IPS-NIHi11 (cell line): ENCODE data around the gene KLF16.
"Not testable (repeated sequence)": the region's sequence is repeated elsewhere in the genome, so short reads cannot be mapped to it uniquely, and the experiment has no call there.

Experiments
- DNase-seq: peaks from one replicate; pipeline ENCODE4 v3.0.0; 2012; ENCODE audit warnings: mixed read lengths, low spot score

KLF16 gene

DNA sequence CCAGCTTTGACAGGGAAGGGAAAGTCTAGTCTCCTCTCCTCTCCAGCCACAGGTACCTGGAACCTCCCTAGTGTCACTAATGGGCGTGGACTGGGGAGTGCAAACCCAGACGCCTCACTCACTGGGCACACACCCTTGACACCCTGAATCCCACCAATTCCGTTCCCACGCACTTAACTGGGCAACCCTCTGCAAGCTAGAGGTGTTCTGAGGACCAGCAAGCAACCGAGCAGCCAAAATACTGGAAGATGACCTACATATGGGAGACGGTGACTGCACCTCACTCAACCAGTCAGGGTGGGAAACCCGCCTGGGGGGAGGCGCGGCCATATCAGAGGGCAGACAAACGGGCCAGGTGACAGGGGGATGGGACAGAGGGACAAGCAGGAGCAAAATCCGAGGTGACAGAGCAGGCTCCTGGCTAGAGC is 20.9 kb upstream of the KLF16 start:
- DNase-seq = no peak

GRCh38 chr19:1883784-1884183 is 20.4 kb upstream of the KLF16 start:
- DNase-seq = no peak

GRCh38 chr19:1882786-1883692 is 19.7 kb upstream of the KLF16 start:
- DNase-seq = no peak

- DNase-seq = no peak
These were observed 18.9 kb upstream of the KLF16 start for GRCh38 chr19:1882089-1882785.

GRCh38 chr19:1881393-1882088 is 18.2 kb upstream of the KLF16 start:
- not testable (repeated sequence) for DNase-seq

- DNase-seq = no peak
These were observed 17.4 kb upstream of the KLF16 start for GRCh38 chr19:1880611-1881392.

DNA sequence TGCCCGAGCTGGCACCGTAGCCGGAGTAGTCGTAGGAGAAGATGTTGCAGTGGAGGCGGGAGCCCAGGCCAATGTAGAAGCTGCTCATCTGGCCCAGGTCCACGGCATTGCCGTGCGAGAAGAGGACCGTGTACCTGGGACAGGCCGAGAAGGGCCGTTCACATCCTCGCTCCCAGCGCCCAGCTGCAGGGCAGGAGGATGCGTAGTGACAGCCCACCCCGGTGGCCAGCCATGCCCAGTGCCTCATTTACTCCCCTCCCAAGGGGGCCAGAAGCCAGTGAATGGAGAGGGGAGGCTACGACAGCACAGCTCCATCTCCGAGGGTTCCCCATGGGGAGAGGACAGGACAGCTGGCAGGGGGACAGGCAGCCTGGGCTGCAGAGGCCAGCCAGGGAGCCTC is 16.6 kb upstream of the KLF16 start:
- not testable (repeated sequence) for DNase-seq

DNA sequence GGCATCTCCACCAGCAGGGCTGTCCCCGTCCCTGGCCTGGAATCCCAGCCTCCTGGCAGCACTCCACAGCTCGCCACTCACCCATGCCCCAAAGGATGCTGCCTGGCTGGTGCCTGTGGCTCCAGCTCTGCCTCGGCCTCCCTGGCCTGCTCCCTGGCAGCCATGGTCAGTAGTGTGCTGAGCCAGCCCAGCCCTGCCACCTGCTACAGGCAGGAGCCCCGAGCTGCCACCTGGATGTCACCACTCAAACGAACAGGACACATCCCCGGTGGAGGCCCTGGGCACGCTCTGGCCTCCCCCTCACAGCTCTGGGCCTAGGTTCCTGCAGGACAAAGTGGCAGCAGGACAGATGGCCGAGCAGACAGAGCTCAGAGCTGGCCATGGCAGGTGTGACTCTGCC is 15.2 kb upstream of the KLF16 start:
- not testable (repeated sequence) for DNase-seq

DNA sequence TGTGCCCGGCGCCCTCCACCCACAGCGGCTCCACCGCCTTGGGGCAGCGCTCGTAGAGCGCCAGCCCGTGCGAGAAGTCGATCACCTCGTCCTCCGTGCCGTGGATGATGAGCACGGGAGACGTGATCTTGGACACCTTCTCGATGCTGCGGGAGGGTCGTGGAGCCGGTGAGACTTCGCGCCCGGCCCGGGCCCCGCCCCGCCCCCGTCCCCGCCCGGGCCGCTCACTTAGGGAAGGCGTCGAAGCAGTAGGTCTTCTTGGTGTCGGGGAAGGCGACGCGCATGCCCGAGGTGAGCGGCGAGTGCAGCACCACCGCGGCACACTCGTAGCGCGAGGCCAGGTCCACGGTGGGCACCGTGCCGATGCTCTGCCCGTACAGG is 13.9 kb upstream of the KLF16 start:
- DNase-seq = not testable (repeated sequence)

DNA sequence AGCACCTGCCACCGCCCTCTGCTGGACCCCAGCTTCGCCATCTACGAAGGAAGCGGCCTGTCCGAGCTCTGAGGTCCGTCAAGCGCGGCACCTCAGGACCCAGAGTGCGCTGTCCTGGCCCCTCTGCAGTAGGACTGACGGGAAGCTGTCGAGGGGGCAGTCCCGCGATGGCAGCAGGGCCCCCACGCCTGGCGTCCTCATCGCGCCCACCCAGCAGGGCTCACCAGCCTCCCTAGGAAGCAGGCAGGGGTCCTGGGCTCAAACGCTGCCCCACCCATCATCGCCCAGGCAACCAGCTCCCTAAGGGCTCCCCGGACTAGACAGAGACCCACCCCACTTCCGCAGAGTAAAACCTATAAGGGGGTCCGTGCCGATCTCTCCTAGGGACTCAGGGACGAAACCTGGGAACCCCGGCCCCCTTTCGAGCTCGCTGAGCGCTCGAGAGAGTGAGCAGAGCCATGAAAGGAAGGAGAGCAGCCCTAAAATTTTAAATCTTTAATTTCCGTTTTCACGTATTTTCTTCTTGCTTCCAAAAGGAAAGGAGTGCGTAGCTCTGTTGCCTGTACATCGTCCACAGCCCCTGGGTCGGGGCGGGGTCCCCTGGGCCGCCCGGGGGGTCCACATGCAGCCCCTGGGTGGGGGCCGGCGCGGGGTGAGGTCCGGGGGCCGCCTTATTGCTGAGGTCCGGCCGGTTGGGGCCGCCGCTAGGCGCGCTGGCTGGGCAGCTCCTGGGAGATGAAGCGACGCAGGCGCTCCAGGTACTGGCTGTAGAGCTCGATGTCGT is 13.3 kb upstream of the KLF16 start:
- DNase-seq = peak; percentile 61

DNA sequence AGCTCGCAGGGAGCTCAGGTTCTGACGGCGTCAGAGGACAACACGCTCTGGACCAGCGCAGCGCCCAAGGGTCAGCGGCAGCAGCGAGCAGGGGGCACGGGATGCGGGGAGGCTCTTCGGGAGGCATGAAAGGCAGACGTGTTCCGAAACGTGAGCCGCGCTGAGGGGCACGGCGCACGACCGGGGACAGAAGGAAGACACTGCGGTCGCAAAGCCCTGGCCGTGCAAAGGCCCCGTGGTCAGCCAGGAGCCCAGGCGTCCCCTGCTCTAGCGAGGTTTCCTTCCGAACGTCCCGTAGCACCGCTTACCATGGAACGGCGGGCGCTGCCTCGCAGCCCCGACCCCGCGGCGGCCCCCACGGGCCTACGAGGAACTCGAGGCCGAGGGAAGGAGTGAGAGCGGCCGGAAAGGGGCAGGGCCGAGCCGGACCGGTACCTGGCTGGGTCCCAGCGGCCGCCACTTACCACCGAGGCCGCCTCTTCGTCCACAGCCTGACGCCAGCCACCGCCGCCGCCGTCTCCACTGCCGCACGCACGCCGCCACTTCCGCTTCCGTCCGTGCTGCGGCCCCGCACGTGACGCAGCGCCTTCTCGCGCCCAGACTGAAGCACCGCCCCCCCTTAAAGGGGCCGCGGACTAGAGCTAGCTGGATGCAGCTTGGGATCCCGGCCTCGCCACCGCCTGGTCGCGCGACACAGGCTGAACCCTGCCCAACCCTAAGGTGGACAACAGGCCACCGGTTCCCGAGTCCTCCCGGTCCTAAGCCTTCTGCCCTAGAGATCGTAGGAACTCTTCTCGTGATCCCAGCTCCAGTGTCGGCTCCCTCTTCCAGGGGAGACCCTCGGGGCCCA is 12.5 kb upstream of the KLF16 start:
- DNase-seq = peak; percentile 91

DNA sequence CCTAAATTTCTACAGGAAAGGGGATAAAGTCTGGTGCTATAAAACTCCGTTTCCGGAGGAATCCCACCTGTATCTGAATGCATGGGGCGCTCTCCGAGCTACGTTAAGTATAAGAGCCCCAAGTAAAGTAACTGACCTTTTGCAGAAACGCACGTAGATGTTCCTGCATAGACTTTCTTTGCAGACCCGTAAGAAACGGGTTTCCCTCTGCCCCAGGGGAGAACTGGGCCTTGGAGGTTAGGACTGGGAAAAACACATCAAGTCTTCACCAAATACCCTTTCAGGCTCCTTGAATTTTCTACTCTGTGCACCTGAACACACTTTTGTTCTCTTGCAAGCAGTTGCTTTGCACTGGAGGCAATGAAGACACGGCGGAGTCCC is 11.9 kb upstream of the KLF16 start:
- DNase-seq = not testable (repeated sequence)

DNA sequence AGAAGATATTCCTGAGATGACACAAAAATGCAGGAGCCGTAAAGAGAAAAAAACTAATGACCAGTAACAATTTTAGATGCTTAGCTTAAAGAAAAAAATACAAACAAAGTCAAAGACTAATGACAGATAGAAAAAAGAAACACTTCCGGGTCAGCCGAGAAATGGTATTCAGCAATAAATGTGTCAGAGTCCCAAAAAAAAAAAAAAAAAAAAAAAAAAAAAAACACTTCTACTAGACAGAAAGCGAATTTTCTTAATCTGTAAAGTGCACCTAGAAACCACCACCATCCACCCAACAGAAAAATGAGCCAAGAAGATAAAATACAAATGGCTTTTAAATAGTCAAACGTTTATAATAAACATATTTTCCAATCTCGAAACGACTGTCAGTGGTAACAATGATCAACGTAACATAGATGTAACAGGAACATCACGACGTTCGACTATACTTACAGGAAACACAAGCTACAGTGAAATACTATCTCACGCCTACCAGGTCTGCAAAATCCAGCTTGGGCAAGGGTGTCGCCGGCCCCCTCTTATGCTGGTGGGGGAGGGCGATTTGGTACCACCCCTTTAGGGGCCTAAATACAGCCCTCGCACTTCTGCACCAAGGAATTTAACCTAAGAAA is 11.3 kb upstream of the KLF16 start:
- no peak for DNase-seq

- no peak for DNase-seq
These were observed 10.4 kb upstream of the KLF16 start for GRCh38 chr19:1873524-1874473.

DNA sequence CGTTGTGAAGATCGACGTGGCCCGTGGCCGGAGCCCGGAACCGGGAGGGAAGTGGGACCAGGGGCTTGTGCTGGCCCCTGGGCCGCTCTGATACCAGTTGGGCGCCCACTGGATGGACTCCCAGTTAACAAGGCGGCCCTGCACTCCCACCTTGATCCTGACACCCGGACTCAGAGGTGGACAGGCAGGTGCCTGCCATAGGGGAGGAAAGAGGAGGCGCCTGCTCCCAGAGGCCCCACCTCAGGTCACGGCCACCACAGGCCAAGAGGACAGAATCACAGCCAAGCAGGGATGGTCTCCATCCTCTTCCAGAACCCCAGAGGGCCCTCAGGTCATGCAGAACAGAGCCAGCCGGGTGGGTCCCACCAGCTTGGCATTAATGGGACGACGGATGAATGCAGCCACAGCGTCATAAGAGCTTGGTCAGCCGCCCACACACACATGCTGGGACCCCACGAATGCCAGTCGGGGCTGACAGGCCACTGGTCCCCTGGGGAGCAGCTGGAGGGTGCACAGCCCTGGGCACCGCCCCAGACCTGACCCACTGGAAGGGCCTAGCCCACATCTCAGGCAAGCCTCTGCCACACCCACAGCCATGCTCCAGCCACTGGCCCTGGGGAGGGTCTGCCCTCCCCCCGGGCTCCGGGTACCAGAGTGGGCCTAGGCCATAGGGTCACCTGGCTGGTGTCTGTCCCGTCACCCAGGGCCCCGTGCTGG is 9.6 kb upstream of the KLF16 start:
- no peak for DNase-seq

GRCh38 chr19:1871630-1872029 is 8.3 kb upstream of the KLF16 start:
- DNase-seq = no peak

- DNase-seq = no peak
These were observed 7.8 kb upstream of the KLF16 start for GRCh38 chr19:1871140-1871597.

DNA sequence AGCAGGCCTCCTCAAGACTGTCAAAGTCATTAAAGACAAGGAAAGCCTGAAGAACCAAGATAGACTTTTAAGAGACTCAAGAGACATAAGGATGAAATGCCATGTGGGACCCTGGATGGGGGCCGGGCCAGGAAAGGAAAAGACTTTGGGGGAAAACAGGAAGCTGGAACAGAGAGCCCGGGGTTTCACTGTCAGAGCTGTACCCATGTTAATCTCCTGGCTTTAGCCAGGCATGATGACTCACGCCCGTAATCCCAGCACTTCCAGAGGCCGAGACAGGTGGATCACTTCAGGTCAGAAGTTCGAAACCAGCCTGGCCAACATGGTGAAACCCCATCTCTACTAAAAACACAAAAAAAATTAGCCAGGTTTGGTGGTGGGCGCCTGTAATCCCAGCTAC is 5.6 kb upstream of the KLF16 start:
- no peak for DNase-seq
